Naive thymus-derived CD8-positive, alpha-beta T cell (primary cell): ENCODE results near the gene USP54. TPM values are rescaled to one million over a fixed set of nuclear protein-coding genes. Genes with fewer than 3 reads are reported as not detected.
"Not testable (repeated sequence)": the region's sequence is repeated elsewhere in the genome, so short reads cannot be mapped to it uniquely, and the experiment has no call there.

Experiments used
- ATAC-seq, 2 donors: fragments of 150-1000 bp; cut with Tn5 transposase in 1 of 2; sonication (Bioruptor Pico), chemical (Tn5 transposase) in 1 of 2; 1 replicate in 1 of 2; 2 replicates in 1 of 2; pipeline ENCODE4 v1.10.0; 2021; ENCODE audit warnings: mild to moderate bottlenecking in 2 of 2, moderate library complexity in 2 of 2
- POLR2A ChIA-PET: fragments of 350-600 bp; sonication (Branson Sonifier 250); formaldehyde crosslinking; loops from one replicate; lab custom pipeline; 2021; ENCODE audit warnings: antibody characterized with exemption; lab: Charles Lee
- DNase-seq, 10 donors: peaks; one replicate each; pipeline versions ENCODE4 v3.0.0 to v3.0.0-alpha.2; 2020 to 2022
- H3K27ac Mint-ChIP-seq, 10 donors: one replicate each; pipeline ENCODE4 v1.8.0; 2020 to 2022; ENCODE audit warnings: mild to moderate bottlenecking in 10 of 10, mixed read lengths in 10 of 10, moderate library complexity in 4 of 10, inconsistent platforms in 1 of 10
- H3K27me3 Mint-ChIP-seq, 5 donors: one replicate each; pipeline ENCODE4 v1.8.0; 2021 to 2022; ENCODE audit warnings: mixed read lengths in 5 of 5
- H3K36me3 Mint-ChIP-seq, 3 donors: one replicate each; pipeline ENCODE4 v1.8.0; 2020 to 2022; ENCODE audit warnings: mixed read lengths in 3 of 3, mild to moderate bottlenecking in 2 of 3, inconsistent platforms in 1 of 3
- H3K4me1 Mint-ChIP-seq, 4 donors: one replicate each; pipeline ENCODE4 v1.8.0; 2021 to 2022; ENCODE audit warnings: mixed read lengths in 4 of 4
- H3K4me3 Mint-ChIP-seq, 10 donors: one replicate each; pipeline ENCODE4 v1.8.0; 2020 to 2022; ENCODE audit warnings: mild to moderate bottlenecking in 10 of 10, mixed read lengths in 10 of 10, moderate library complexity in 6 of 10, inconsistent platforms in 1 of 10
- H3K9me3 Mint-ChIP-seq, 9 donors: one replicate each; pipeline ENCODE4 v1.8.0; 2020 to 2022; ENCODE audit warnings: mixed read lengths in 9 of 9, mild to moderate bottlenecking in 3 of 9, inconsistent platforms in 1 of 9, moderate library complexity in 1 of 9
- polyA plus RNA-seq, 3 donors: library from polyadenylated mRNA; unstranded; fragments of 300-500 nt; fragmentation: Illumina TruSeq; gene quantifications; one replicate each; pipeline ENCODE4 v1.2.3, GENCODE V29; 2021
- total RNA-seq, 8 experiments: library from RNA in 2 of 8; stranded (reverse) in 2 of 8; gene quantifications; one replicate each; pipeline ENCODE4 v1.2.3 and lab custom pipeline; 2021 to 2026

Gene USP54
- total and polyA plus RNA-seq, 5 experiments from 2014 or later, result 0.71 to 7.3 (median 1.7) TPM

DNA sequence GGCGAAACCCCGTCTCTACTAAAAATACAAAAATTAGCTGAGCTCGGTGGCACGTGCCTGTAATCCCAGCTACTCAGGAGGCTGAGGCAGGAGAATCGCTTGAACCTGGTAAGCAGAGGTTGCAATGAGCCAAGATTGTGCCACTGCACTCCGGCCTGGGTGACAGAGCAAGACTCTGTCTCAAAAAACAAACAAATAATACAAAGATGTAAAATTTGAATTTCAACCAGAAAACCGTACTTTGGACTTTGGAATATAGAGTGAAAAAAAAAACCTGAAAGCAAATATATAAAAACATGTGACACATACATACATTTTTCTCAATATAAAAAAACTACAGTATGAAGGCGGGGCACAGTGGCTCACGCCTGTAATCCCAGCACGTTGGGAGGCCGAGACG lies 29.8 kb upstream of the USP54 start:
- H3K27ac Mint-ChIP-seq, ATAC-seq, H3K9me3 Mint-ChIP-seq, DNase-seq, H3K27me3 Mint-ChIP-seq, H3K36me3 Mint-ChIP-seq, H3K4me3 Mint-ChIP-seq, H3K4me1 Mint-ChIP-seq: not testable (repeated sequence)
- POLR2A ChIA-PET, result interaction anchor here (0.7 kb wide), 1 partner anchor 16 kb away, joined by 3 read pairs; no protein-coding TSS in a partner anchor

GRCh38 chr10:73617143-73617542 lies 26.0 kb upstream of the USP54 start:
- H3K36me3 Mint-ChIP-seq, H3K4me1 Mint-ChIP-seq, H3K27me3 Mint-ChIP-seq, H3K27ac Mint-ChIP-seq, DNase-seq, ATAC-seq, H3K4me3 Mint-ChIP-seq, H3K9me3 Mint-ChIP-seq: not testable (repeated sequence)
- POLR2A ChIA-PET, result interaction anchor here (0.7 kb wide), 1 partner anchor 9 kb away, joined by 3 read pairs; no protein-coding TSS in a partner anchor

GRCh38 chr10:73614720-73615119 lies 23.6 kb upstream of the USP54 start:
- Mint-ChIP-seq H3K4me1 (no peaks in the 10 kb centered on the region), H3K27ac (no peak overlapping the region), H3K4me3 (no peak overlapping the region), H3K36me3 (no peaks in the 10 kb centered on the region), H3K9me3 (no peaks in the 10 kb centered on the region), H3K27me3 (no peaks in the 10 kb centered on the region)
- no peak for ATAC-seq
- no peak for DNase-seq
- POLR2A ChIA-PET, result no interaction called here

DNA sequence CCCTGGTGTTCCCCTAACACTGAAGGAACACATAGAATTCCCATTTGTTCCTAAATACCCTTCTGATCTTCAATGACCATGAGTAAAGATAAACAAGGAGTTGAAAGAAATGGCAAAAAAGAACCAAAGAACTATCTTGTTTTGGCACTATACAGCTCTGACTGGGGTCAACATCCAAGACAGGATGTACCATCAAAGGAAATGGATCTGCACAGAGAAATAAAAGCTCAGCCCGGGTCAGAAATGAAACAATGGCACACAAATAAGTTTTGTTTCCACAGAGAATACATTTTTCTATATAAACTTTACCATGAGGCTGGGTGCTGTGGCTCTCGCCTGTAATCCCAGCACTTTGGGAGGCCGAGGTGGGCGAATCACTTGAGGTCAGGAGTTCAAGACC lies 18.0 kb upstream of the USP54 start:
- no peak overlapping the region for H3K27ac Mint-ChIP-seq
- H3K4me3 Mint-ChIP-seq, result no peak overlapping the region
- ATAC-seq (no peak), DNase-seq (no peak)
- POLR2A ChIA-PET, result no interaction called here
- H3K36me3 Mint-ChIP-seq, result peaks cover 0 to 2% (median 0%) of the 10 kb centered on the region in 3 donors
- no peaks in the 10 kb centered on the region for H3K9me3 Mint-ChIP-seq
- H3K4me1 Mint-ChIP-seq, result no peaks in the 10 kb centered on the region
- H3K27me3 Mint-ChIP-seq, result no peaks in the 10 kb centered on the region

GRCh38 chr10:73601486-73601921 lies 10.4 kb upstream of the USP54 start:
- H3K27ac Mint-ChIP-seq, result peak overlapping the region in 1 of 10 donors; percentile 51
- H3K27me3 Mint-ChIP-seq, result no peaks in the 10 kb centered on the region
- H3K4me3 Mint-ChIP-seq, result no peak overlapping the region
- POLR2A ChIA-PET, result no interaction called here
- no peaks in the 10 kb centered on the region for H3K36me3 Mint-ChIP-seq
- DNase-seq, result no peak
- ATAC-seq, result no peak
- no peaks in the 10 kb centered on the region for H3K9me3 Mint-ChIP-seq
- no peaks in the 10 kb centered on the region for H3K4me1 Mint-ChIP-seq

DNA sequence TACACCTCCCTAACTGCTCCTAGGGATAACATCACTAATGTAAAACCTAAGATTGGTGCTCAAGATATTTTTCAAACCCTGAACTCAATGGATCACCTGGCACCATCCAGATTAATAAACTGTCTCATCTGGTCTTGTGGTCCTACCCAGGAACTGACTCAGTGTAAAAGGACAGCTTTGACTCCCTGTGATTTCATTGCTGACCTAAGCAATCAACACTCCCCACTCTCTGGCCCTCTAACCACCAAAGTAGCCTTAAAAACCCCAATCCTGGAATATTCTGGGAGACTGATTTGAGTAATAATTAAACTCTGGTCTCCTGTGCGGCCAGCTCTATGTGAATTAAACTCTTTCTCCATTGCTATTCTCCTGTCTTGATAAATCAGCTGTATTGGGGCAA lies 6.2 kb upstream of the USP54 start:
- Mint-ChIP-seq H3K27ac (no peak overlapping the region), H3K27me3 (no peaks in the 10 kb centered on the region), H3K36me3 (no peaks in the 10 kb centered on the region), H3K4me1 (peaks cover 0 to 3% (median 1%) of the 10 kb centered on the region in 4 donors), H3K9me3 (no peaks in the 10 kb centered on the region), H3K4me3 (no peak overlapping the region)
- no peak for DNase-seq
- no peak for ATAC-seq
- POLR2A ChIA-PET, result no interaction called here

DNA sequence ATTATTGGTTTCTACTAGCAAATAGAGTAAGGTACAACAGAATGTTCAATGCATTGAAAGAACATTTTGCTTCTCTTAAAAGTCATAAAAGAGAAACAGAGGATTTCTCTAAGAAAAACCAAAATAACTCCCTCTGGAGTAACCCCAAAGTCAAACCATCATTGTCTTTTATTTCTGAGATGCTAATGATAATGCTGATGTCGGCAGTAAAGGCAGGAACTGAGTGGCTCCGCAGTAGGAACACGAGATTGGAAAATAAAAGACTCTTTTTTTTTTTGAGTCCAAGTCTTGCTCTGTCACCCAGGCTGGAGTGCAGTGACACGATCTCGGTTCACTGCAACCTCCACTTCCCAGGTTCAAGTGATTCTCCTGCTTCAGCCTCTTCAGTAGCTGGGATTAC lies 2.7 kb upstream of the USP54 start:
- Mint-ChIP-seq H3K27me3 (no peaks in the 10 kb centered on the region), H3K9me3 (no peaks in the 10 kb centered on the region), H3K27ac (no peak overlapping the region), H3K36me3 (no peaks in the 10 kb centered on the region), H3K4me1 (peaks cover 8 to 22% (median 15%) of the 10 kb centered on the region in 4 donors), H3K4me3 (no peak overlapping the region)
- ATAC-seq (no peak), DNase-seq (no peak)
- POLR2A ChIA-PET, result no interaction called here

- H3K27ac Mint-ChIP-seq, result peak overlapping the region in 2 of 10 donors; percentile 19 to 22
- no peak overlapping the region for H3K4me3 Mint-ChIP-seq
These were observed 2.0 kb upstream of the USP54 start for GRCh38 chr10:73593110-73593509.

GRCh38 chr10:73591935-73592699 lies 975 bp upstream of the USP54 start:
- peak overlapping the region in 9 of 10 donors; percentile 19 to 73 (median 56) for H3K4me3 Mint-ChIP-seq
- POLR2A ChIA-PET, result interaction anchor here (1.2 kb wide), 1 partner anchor 34 kb away, joined by 5 read pairs; no protein-coding TSS in a partner anchor
- H3K27ac Mint-ChIP-seq, result peak overlapping the region in 7 of 10 donors; percentile 47 to 91 (median 78)
- H3K9me3 Mint-ChIP-seq, result no peaks in the 10 kb centered on the region
- ATAC-seq, result peak; percentile 49 to 67
- no peaks in the 10 kb centered on the region for H3K27me3 Mint-ChIP-seq
- DNase-seq, result peak in 3 of 10 donors; percentile 1 to 17 (median 11)
- H3K4me1 Mint-ChIP-seq, result peaks cover 8 to 22% (median 15%) of the 10 kb centered on the region in 4 donors
- no peaks in the 10 kb centered on the region for H3K36me3 Mint-ChIP-seq

More at GRCh38 chr10:73593110-73593509, 2.0 kb upstream of the USP54 start:
- DNase-seq (no peak), ATAC-seq (no peak)
- POLR2A ChIA-PET, result interaction anchor here (1.2 kb wide), 1 partner anchor 33 kb away, joined by 5 read pairs; no protein-coding TSS in a partner anchor
- peaks cover 8 to 22% (median 15%) of the 10 kb centered on the region in 4 donors for H3K4me1 Mint-ChIP-seq
- no peaks in the 10 kb centered on the region for H3K27me3 Mint-ChIP-seq
- H3K36me3 Mint-ChIP-seq, result no peaks in the 10 kb centered on the region
- no peaks in the 10 kb centered on the region for H3K9me3 Mint-ChIP-seq

GRCh38 chr10:73589563-73590126 lies 1.5 kb downstream of the USP54 start:
- ATAC-seq (no peak), DNase-seq (no peak)
- Mint-ChIP-seq H3K9me3 (peaks cover 0 to 3% (median 0%) of the 10 kb centered on the region in 9 donors), H3K4me3 (no peak overlapping the region), H3K4me1 (peaks cover 8 to 22% (median 15%) of the 10 kb centered on the region in 4 donors), H3K27ac (peak overlapping the region in 1 of 10 donors; percentile 19), H3K27me3 (no peaks in the 10 kb centered on the region), H3K36me3 (peaks cover 0 to 3% (median 0%) of the 10 kb centered on the region in 3 donors)
- POLR2A ChIA-PET, result interaction anchor here (0.6 kb wide), 1 partner anchor 7 kb away, joined by 4 read pairs; no protein-coding TSS in a partner anchor

- H3K27ac Mint-ChIP-seq, result peak overlapping the region in 2 of 10 donors; percentile 3 to 6
- no peak for DNase-seq
- H3K4me1 Mint-ChIP-seq, result peaks cover 8 to 22% (median 15%) of the 10 kb centered on the region in 4 donors
- no peak overlapping the region for H3K4me3 Mint-ChIP-seq
- no peaks in the 10 kb centered on the region for H3K27me3 Mint-ChIP-seq
- POLR2A ChIA-PET, result no interaction called here
- H3K9me3 Mint-ChIP-seq, result peaks cover 0 to 3% (median 0%) of the 10 kb centered on the region in 9 donors
- H3K36me3 Mint-ChIP-seq, result peaks cover 0 to 3% (median 0%) of the 10 kb centered on the region in 3 donors
- no peak for ATAC-seq
These were observed 2.5 kb downstream of the USP54 start for GRCh38 chr10:73588656-73589055.

- H3K9me3 Mint-ChIP-seq, result peaks cover 0 to 3% (median 0%) of the 10 kb centered on the region in 9 donors
- ATAC-seq (no peak), DNase-seq (no peak)
- no peak overlapping the region for H3K27ac Mint-ChIP-seq
- H3K27me3 Mint-ChIP-seq, result no peaks in the 10 kb centered on the region
- peaks cover 0 to 3% (median 0%) of the 10 kb centered on the region in 3 donors for H3K36me3 Mint-ChIP-seq
- no peak overlapping the region for H3K4me3 Mint-ChIP-seq
- POLR2A ChIA-PET, result no interaction called here
- peaks cover 6 to 12% (median 7%) of the 10 kb centered on the region in 4 donors for H3K4me1 Mint-ChIP-seq
These were observed 4.6 kb downstream of the USP54 start for GRCh38 chr10:73586583-73586984.

GRCh38 chr10:73585327-73585726 lies 5.8 kb downstream of the USP54 start:
- ATAC-seq (no peak), DNase-seq (no peak)
- Mint-ChIP-seq H3K4me1 (peaks cover 0 to 3% (median under 1%) of the 10 kb centered on the region in 4 donors), H3K36me3 (peaks cover 0 to 3% (median 0%) of the 10 kb centered on the region in 3 donors), H3K9me3 (peaks cover 0 to 3% (median 0%) of the 10 kb centered on the region in 9 donors), H3K27me3 (no peaks in the 10 kb centered on the region), H3K27ac (no peak overlapping the region), H3K4me3 (no peak overlapping the region)
- POLR2A ChIA-PET, result interaction anchor here (0.6 kb wide), 2 partner anchors 48 to 447 kb away, joined by 3 to 4 read pairs; no protein-coding TSS in a partner anchor
